ENCODE data around the gene ZSWIM6. TPM values are rescaled to one million over a fixed set of nuclear protein-coding genes. Genes with fewer than 3 reads are reported as not detected.

Gene ZSWIM6
- total RNA-seq, 1 experiment from 2014 or later: 10.8 TPM

GRCh38 chr5:61414806-61415205, 82.7 kb downstream of the ZSWIM6 start:
- BruUV-seq (replicated peaks): no TSS peak
- no peaks in the 10 kb centered on the region for H3K9me3 ChIP-seq (ENCODE audit: control insufficient read depth, insufficient read depth, low read depth, low read length)
- H3K36me3 ChIP-seq (ENCODE audit: control insufficient read depth, insufficient read depth, low read length): no peaks in the 10 kb centered on the region
- TF ChIP-seq SIN3A (IDR thresholded peaks at IDR 0.05; ENCODE audit: borderline replicate concordance, insufficient read depth, low read depth, low read length) (no peak), CTCF (IDR thresholded peaks at IDR 0.05) (no peak), TCF7L2 (IDR thresholded peaks at IDR 0.05; ENCODE audit: low read depth, low read length) (no peak), POLR2AphosphoS5 (IDR thresholded peaks at IDR 0.05; ENCODE audit: low read depth, low read length) (no peak)
- TF ChIP-seq, protein P1, sequence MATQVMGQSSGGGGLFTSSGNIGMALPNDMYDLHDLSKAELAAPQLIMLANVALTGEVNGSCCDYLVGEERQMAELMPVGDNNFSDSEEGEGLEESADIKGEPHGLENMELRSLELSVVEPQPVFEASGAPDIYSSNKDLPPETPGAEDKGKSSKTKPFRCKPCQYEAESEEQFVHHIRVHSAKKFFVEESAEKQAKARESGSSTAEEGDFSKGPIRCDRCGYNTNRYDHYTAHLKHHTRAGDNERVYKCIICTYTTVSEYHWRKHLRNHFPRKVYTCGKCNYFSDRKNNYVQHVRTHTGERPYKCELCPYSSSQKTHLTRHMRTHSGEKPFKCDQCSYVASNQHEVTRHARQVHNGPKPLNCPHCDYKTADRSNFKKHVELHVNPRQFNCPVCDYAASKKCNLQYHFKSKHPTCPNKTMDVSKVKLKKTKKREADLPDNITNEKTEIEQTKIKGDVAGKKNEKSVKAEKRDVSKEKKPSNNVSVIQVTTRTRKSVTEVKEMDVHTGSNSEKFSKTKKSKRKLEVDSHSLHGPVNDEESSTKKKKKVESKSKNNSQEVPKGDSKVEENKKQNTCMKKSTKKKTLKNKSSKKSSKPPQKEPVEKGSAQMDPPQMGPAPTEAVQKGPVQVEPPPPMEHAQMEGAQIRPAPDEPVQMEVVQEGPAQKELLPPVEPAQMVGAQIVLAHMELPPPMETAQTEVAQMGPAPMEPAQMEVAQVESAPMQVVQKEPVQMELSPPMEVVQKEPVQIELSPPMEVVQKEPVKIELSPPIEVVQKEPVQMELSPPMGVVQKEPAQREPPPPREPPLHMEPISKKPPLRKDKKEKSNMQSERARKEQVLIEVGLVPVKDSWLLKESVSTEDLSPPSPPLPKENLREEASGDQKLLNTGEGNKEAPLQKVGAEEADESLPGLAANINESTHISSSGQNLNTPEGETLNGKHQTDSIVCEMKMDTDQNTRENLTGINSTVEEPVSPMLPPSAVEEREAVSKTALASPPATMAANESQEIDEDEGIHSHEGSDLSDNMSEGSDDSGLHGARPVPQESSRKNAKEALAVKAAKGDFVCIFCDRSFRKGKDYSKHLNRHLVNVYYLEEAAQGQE (IDR thresholded peaks at IDR 0.05; ENCODE audit: insufficient read depth in 1 of 2, low read depth in 2 of 2, low read length in 1 of 2): no peak
- intact Hi-C loops (cut with micrococcal nuclease; ENCODE audit: unreplicated experiment) (no loop called here), in situ Hi-C loops (cut with HindIII; ENCODE audit: low pct_unique_long_range_greater_than_20kb, low sequenced_read_pairs) (no loop called here)
- no peak overlapping the region for H3K4me3 ChIP-seq (ENCODE audit: low read depth in 2 of 2, low read length in 2 of 2)
- H3K27me3 ChIP-seq (ENCODE audit: control insufficient read depth, insufficient read depth, low read length): no peaks in the 10 kb centered on the region
- no peak for DNase-seq (ENCODE audit: low read depth, low spot score)
- H3K4me1 ChIP-seq (ENCODE audit: control insufficient read depth, insufficient read depth, low read length): peaks cover 9% of the 10 kb centered on the region; the same call in 1 of the 2 replicates
- CTCF ChIA-PET: no interaction called here
- POLR2A ChIA-PET: no interaction called here
- no peak for ATAC-seq
- H3K27ac ChIP-seq (ENCODE audit: low read length): no peak overlapping the region

DNA sequence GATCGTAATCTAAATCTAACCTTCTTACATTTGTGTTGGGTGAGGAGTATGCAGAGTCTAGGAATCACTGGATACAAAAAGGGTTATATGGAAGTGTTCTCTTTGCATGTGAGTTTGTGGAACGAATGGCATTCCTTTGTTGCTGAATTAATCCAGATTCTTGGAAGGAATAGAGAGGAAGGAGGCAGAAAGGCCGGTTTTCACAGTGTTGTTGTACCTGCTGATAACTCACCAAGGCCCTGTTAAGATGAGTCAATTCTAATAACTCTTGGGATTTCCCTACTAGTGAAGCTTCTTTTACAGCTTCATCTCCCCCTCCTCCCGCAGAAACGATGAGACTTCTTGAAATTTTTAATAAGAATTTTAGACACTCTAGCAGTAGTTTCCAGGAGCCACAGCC, 84.0 kb downstream of the ZSWIM6 start:
- H3K9me3 ChIP-seq (ENCODE audit: control insufficient read depth, insufficient read depth, low read depth, low read length): no peaks in the 10 kb centered on the region
- intact Hi-C loops (cut with micrococcal nuclease; ENCODE audit: unreplicated experiment): no loop called here
- peaks cover 7% of the 10 kb centered on the region; the same call in 1 of the 2 replicates for H3K4me1 ChIP-seq (ENCODE audit: control insufficient read depth, insufficient read depth, low read length)
- peak; percentile 63 for ATAC-seq
- H3K27me3 ChIP-seq (ENCODE audit: control insufficient read depth, insufficient read depth, low read length): no peaks in the 10 kb centered on the region
- BruUV-seq (replicated peaks): no TSS peak
- ChIA-PET CTCF (no interaction called here), POLR2A (interaction anchor here (0.7 kb wide), 1 partner anchor 66 kb away, joined by 3 read pairs; no protein-coding TSS in a partner anchor)
- no peak for DNase-seq (ENCODE audit: low read depth, low spot score)
- H3K4me3 ChIP-seq (ENCODE audit: low read depth in 2 of 2, low read length in 2 of 2): no peak overlapping the region
- in situ Hi-C loops (cut with HindIII; ENCODE audit: low pct_unique_long_range_greater_than_20kb, low sequenced_read_pairs): no loop called here
- no peaks in the 10 kb centered on the region for H3K36me3 ChIP-seq (ENCODE audit: control insufficient read depth, insufficient read depth, low read length)
- TF ChIP-seq POLR2AphosphoS5 (IDR thresholded peaks at IDR 0.05; ENCODE audit: low read depth, low read length) (no peak), TCF7L2 (IDR thresholded peaks at IDR 0.05; ENCODE audit: low read depth, low read length) (no peak), CTCF (IDR thresholded peaks at IDR 0.05) (no peak), SIN3A (IDR thresholded peaks at IDR 0.05; ENCODE audit: borderline replicate concordance, insufficient read depth, low read depth, low read length) (no peak)
- TF ChIP-seq, protein P1 (IDR thresholded peaks at IDR 0.05; ENCODE audit: insufficient read depth in 1 of 2, low read depth in 2 of 2, low read length in 1 of 2): no peak
- H3K27ac ChIP-seq (ENCODE audit: low read length): no peak overlapping the region
